Stimulated activated CD8-positive, alpha-beta memory T cell treated with anti-CD3 and anti-CD28 coated beads, Interleukin-12 subunit alpha, Interleukin-12 subunit beta, amount 100 ng/mL, for 4 hours (primary cell): ENCODE results near the gene IL1RAP.
"Not testable (repeated sequence)": the region's sequence is repeated elsewhere in the genome, so short reads cannot be mapped to it uniquely, and the experiment has no call there.

Source experiments
- DNase-seq: peaks from one replicate; pipeline ENCODE4 v3.0.0-alpha.2; 2020; ENCODE audit warnings: low read depth

The IL1RAP gene

DNA sequence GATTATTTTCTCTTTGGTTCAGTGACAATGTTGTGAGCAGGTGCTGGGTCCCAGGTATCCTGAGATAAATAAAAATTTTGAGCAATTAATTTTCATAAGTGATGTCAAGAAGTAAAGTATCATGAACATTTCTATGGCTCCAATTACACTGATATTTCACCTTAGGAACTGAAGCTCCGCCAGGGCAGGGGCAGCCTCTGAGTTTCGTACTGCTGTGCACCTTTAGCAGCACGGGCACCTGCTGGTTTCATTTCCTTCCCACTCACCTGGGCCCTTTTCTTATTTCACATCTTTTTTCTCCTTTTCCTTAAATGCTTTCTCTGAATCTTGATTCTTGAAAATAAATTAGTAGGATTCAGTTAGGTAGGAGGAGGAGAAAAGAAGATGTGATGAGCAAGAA, 1.2 kb upstream of the IL1RAP start:
- no peak for DNase-seq

DNA sequence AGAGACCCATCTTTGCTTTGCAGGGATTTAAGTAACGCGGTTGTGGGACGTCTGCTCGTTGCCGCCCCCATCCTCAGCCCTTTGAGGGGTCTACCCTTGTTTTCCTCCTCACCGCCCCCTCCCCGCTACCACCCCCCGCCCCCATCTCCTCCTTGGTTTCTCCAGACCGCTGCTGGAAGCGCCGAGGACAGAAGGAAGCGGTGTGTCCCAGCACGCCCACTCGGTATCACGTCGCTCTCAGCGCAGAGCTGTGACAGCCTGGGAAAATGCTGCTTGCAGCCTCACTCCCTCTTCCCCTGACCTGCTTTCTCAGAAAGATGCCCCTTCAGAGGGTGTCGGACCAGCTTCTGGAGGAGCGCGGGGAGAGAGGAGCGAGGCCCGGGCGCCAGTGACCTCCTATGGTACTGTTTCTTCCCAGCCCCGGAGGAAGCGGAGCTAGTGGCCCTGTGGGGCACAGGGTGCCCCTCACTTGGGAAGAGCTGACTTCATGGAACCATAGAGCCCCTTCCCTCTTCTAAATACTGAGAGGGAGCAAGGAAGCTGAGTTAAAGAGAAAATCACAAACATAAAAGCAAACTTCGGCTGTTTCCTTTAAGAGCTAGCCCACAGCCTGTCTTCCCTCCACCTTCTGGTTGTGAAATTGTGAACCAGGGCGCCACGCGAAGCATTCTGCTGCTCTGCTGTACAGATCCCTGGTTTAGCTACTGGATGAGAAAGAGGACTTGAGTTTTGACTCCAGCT, 698 bp downstream of the IL1RAP start:
- DNase-seq, result peak; percentile 11

DNA sequence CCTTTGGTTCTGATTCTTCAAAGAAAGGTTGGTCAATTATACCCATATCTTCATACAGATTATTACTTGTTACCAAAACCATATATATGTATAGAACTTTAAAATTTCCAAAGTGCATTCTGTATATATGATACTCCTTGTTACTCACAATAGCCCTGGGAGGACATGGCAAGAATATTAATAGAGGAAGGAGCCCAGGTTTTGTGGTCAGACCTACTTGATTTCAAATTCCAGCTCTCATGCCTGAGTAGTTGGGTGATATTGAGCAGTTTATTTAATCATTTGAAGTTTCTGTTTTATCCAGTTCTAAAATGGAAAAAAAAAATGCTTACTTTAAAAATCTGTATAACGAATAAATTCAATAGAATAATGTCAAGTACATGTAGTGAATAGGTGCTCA, 2.5 kb downstream of the IL1RAP start:
- no peak for DNase-seq

- no peak for DNase-seq
These were observed 3.8 kb downstream of the IL1RAP start for GRCh38 chr3:190517687-190518086.

DNA sequence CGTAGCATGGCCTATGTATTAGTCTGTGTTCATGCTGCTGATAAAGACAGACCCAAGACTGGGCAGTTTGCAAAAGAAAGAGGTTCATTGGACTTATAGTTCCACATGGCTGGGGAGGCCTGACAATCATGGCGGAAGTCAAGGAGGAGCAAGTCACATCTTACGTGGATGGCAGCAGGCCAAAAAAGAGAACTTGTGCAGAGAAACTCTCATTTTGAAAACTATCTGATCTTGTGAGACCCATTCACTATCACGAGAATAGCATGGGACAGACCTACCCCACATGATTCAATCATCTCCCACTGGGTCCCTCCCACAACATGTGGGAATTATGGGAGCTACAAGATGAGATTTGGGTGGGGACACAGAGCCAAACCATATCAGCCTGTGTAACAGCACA, 4.6 kb downstream of the IL1RAP start:
- DNase-seq, result not testable (repeated sequence)

DNA sequence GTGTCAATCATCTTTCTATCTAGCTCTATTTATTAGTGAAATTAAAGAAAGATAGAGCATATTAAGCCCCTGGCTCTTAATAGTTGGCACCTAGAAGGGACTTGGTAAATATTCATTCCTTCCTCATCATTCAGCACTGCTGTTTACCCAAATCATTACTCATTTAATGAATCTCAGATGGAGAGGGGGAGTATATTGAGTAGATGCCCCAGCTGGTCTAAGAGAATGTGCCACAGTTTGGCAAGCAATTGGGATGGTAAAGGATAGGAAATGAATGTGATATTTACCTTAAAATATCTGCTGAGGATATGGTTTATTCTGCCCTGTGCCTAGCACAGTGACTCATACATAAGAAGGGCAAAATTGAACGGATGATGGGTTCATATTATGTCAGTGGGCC, 6.0 kb downstream of the IL1RAP start:
- DNase-seq, result no peak

- DNase-seq, result no peak
These were observed 8.1 kb downstream of the IL1RAP start for GRCh38 chr3:190521998-190522397.

- DNase-seq, result no peak
These were observed 8.8 kb downstream of the IL1RAP start for GRCh38 chr3:190522621-190523222.

- no peak for DNase-seq
These were observed 11.1 kb downstream of the IL1RAP start for GRCh38 chr3:190524942-190525341.

GRCh38 chr3:190525634-190526033, 11.7 kb downstream of the IL1RAP start:
- no peak for DNase-seq

DNA sequence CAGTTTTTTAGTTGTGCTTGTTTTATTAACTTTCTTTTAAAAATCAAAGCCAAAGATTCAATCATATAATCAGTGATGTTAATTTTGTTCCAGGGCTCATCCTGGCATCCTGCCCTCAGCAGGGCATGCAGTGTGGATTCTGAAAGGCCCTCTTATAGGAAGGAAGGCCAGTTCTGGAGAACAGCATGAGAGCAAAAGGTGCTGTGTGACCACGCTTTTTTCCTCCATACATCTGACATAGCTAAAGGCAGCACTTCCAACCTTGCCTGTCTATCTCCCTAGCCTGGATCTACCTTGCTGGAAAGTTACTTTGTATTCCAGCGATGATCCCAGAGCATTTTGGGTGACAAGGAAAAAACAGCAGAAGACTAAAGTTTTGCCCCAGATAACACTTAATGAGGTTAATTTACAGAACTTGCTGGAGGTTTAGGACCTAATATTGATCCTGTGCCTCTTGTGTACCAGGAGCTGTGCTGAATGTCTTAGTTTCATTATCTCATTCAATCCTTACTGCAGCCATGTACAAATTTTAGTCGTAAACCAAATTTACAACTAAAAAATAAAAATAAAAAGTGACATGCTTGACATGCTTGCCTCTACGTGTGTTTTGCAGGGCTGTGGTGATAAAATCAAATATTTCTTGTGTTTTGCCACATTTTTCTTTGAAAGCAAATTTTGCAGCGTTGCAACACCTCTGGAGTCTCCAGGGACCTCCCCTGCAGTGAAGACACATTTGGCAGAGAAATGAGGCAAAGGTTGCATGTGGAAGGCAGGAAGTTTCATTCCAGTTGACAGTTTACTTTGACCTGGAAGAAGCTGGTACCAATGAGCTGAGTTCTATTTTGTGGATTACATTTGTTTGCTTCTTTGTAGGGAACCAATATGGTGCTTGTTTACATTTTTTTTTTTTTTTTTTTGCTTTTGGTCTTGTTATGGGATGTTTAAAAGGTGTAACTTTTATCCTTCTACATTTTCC, 13.2 kb downstream of the IL1RAP start:
- no peak for DNase-seq

GRCh38 chr3:190528706-190529105, 14.8 kb downstream of the IL1RAP start:
- DNase-seq, result no peak

GRCh38 chr3:190531406-190531805, 17.5 kb downstream of the IL1RAP start:
- no peak for DNase-seq

DNA sequence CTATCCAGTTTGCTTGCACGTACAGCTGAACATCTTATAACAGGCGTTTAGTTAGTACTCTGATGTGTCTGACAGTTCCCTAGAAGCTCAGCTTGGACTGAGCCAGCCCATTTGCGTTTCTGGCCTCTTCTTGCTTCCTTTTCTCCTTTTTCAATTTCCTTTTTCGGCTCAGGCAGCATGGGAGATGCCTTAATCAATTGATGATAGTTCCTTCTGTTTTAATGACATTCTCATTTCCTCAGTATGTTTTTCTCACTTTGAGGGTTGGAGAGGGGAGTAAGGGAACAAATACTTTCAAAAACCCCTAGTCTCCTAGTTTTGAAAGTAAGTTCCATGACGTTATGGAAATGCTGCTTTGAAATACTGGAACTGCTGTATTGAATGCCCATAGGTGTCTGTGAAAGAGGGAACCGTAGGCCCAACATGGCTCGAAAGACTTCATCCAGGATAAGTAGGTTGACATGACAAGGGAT, 18.9 kb downstream of the IL1RAP start:
- no peak for DNase-seq

GRCh38 chr3:190533511-190534281, 19.8 kb downstream of the IL1RAP start:
- no peak for DNase-seq

DNA sequence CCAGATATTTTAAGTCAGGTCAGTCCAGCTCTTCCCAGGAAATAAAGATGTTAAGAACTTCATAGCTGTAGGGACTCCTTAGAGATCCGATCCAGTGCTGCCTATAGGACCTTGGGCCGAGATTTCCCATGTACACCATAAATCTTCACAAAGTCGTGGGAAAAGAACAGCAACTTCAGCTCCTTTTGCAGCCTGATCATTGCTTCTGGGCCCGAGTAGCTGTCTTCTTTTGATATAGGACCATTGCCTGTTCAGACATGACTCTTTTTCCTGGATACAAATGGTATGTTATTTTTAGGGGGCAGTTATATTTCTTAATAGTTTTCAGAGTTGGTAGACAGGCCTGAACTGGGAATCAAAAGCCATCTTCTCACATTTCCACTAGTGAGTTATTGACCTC, 20.5 kb downstream of the IL1RAP start:
- no peak for DNase-seq

DNA sequence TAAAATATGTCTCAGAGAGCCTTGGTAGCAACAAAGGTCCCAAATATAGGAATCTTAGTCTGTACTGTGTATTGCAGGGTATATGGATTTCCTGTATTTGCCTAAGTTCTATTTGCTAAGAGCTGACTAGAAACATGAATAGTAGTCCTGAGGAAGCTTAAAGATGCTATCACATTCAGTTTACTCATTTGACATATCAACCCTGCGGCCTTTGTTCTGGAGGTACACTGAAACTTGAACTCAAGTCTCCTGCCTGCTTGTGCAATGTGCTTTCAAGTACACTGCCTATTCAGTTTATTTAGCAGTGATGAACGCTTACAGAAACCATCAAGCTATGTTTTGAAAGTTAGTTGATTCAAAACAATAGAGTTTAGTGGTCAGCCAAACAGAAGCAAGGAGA, 21.1 kb downstream of the IL1RAP start:
- DNase-seq, result no peak

DNA sequence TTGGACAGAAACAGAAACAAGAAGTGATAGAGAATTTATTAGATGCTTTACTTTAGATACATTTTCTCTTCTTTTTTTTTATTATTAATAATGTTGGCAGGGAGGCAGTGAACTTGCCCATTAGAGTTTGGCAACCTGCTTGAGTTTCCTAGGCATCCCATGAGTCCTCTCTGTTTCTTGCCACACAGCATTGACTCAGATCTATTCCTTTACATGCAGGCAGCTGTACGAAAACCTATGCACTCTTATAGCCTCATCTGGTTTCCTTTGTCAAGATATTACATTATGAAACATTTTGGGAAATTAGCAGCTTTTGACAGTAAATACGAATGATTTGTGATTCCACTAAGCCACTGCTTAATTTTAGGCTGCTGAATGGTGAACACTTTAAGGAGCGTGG, 23.3 kb downstream of the IL1RAP start:
- DNase-seq, result no peak

DNA sequence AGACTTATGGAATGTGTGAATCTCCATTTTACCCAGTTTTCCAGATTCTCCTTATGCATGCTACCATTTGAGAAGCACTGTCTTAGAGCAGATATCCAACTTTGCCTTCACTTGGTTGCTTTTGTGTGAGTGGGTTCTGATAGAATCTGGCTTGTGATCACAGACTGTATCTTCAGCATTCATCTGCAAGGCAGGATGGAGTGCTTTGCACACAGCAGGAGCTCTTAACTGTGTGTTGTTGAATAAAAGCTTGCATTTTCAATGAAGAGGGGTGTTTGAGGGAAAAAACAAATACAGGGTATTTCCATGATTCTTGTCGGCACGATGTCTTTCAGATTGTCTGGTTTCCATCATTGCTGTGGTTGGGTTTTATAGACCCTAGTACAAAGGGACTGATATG, 24.4 kb downstream of the IL1RAP start:
- no peak for DNase-seq

DNA sequence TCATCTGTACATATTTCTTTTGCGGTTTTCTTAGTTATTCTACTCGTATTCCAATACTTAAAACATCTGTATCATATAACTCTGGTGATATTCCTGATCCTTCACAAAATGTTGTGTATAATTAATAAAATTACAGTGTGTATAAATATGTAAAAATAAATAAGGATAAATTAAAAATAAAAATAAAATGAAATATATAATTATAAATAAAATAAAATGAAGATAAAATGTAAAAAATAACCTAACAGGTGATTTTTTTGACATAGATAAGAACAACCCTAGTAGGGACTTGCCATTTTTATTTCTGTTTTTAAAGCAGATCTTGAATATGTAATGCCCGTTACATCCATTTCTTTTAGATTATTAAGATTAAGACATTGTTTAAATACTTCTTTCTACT, 25.6 kb downstream of the IL1RAP start:
- no peak for DNase-seq

GRCh38 chr3:190541008-190541407, 27.1 kb downstream of the IL1RAP start:
- no peak for DNase-seq

DNA sequence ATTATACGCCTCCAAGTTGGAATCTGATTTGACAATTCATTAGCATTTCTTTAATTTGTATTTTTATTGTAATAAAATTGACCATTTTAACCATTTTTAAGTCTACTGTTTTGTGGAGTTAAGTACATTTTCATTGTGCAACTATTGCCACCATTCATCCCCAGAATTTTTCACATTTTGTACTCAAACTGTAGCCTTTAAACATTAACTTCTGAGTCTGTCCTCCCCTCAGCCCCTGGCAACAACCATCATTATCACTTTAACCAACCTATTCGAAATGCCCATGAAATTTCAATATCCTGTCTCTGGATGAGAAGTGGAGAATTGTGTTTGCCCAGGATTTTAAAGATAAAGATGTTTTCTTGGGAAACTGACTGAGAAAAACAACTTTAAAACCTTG, 27.7 kb downstream of the IL1RAP start:
- no peak for DNase-seq
